GM12891 (cell line): Measurements from ENCODE around the gene SCNN1B.

Experiments
- POLR2A ChIP-seq: IDR thresholded peaks from 2 replicates; pipeline ENCODE4 v1.6.1; 2011; ENCODE audit warnings: low read depth, low read length, control low read depth
- POLR2AphosphoS5 ChIP-seq: IDR thresholded peaks from 2 replicates; pipeline ENCODE4 v1.6.1; 2011; ENCODE audit warnings: low read depth, low read length, control low read depth
- TAF1 ChIP-seq: IDR thresholded peaks from 2 replicates; pipeline ENCODE4 v1.6.1; 2011; ENCODE audit warnings: low read depth, low read length, control low read depth

- TF ChIP-seq POLR2AphosphoS5 (no peak), TAF1 (no peak), POLR2A (no peak)
Observed at GRCh38 chr16:23378921-23379320, 76.8 kb downstream of the SCNN1B start.
